SJSA1 (cell line): ENCODE results near the gene CLNK. TPM values are rescaled to one million over a fixed set of nuclear protein-coding genes. Genes with fewer than 3 reads are reported as not detected.
"Not testable (repeated sequence)": the region's sequence is repeated elsewhere in the genome, so short reads cannot be mapped to it uniquely, and the experiment has no call there.

Experiments
- DNase-seq, 2 experiments: peaks; one replicate each; pipeline ENCODE4 v3.0.0-alpha.2; 2015 to 2020; ENCODE audit warnings: low spot score in 2 of 2, low read depth in 1 of 2
- H3K27ac ChIP-seq: fragments of 250-450 bp; sonication (Bioruptor Pico); 2 replicates; pipeline ENCODE4 v1.5.1; 2020; ENCODE audit warnings: mild to moderate bottlenecking, moderate library complexity
- H3K27me3 ChIP-seq: fragments of 250-450 bp; sonication (Bioruptor Pico); replicated peaks from 2 replicates; pipeline ENCODE4 v1.5.1; 2020; ENCODE audit warnings: mild to moderate bottlenecking, moderate library complexity
- H3K36me3 ChIP-seq: fragments of 250-450 bp; sonication (Bioruptor Pico); 2 replicates; pipeline ENCODE4 v1.5.1; 2020; ENCODE audit warnings: mild to moderate bottlenecking
- H3K4me1 ChIP-seq: fragments of 250-450 bp; sonication (Bioruptor Pico); replicated peaks from 2 replicates; pipeline ENCODE4 v1.6.1; 2021; ENCODE audit warnings: mild to moderate bottlenecking
- H3K4me3 ChIP-seq: fragments of 250-450 bp; sonication (Bioruptor Pico); 2 replicates; pipeline ENCODE4 v1.5.1; 2020; ENCODE audit warnings: mild to moderate bottlenecking
- H3K9me3 ChIP-seq: fragments of 250-450 bp; sonication (Bioruptor Pico); replicated peaks from 2 replicates; pipeline ENCODE4 v1.5.1; 2020; ENCODE audit warnings: mild to moderate bottlenecking
- total RNA-seq: library from RNA; depleted of rRNA; stranded (reverse); fragments of >200 nt; shearing (Covaris generic); gene quantifications from 2 replicates; pipeline ENCODE4 v1.2.3, GENCODE V29; 2014

Gene CLNK
- total RNA-seq, 1 experiment from 2014 or later: not detected

DNA sequence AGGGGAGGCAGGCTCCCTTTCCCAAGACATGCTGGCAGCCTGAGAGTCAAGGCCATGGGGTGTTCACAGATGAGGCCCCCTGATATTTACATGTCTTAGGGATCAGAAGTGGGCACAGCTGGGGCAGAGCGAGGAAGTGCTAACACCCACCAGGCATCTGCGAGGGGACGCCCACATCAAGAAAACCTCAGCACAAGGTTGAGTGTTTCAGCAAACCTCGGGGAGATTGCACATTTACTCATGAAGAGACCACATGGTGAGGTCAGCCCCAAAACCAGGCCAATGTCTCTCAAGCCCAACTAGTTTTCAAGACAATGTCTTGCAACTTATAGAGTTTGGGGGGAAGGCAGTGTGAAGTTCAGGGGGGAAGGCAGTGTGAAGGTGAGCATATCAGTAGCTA, 55.2 kb downstream of the CLNK start:
- Histone ChIP-seq H3K27me3 (no peaks in the 10 kb centered on the region), H3K9me3 (no peaks in the 10 kb centered on the region), H3K4me3 (no peak overlapping the region)

DNA sequence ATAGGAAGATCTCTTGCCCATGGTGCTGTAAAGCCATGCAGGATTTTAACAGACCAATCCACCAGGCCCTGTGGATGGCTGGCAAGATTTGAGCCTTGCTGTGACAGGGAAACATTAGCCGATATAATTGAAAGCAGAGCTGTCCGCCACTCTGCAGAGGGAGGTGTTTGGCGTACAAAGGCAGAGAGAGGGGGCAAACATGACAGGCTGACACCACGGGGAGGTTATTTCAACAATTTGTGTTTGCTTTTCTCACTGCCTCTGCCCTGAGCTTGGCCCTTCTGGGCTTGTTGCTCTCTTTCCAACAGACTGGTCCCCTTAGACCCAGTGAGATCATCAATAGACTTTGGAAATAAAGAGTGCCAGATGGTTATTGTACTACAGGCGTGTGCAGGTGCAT, 59.4 kb downstream of the CLNK start:
- Histone ChIP-seq H3K4me1 (no peaks in the 10 kb centered on the region), H3K27ac (no peak overlapping the region), H3K36me3 (no peaks in the 10 kb centered on the region), H3K9me3 (no peaks in the 10 kb centered on the region), H3K4me3 (no peak overlapping the region), H3K27me3 (no peaks in the 10 kb centered on the region)
- no peak for DNase-seq

More for the DNA sequence above, 55.2 kb downstream of the CLNK start:
- Histone ChIP-seq H3K36me3 (no peaks in the 10 kb centered on the region), H3K27ac (no peak overlapping the region), H3K4me1 (no peaks in the 10 kb centered on the region)
- DNase-seq: no peak

DNA sequence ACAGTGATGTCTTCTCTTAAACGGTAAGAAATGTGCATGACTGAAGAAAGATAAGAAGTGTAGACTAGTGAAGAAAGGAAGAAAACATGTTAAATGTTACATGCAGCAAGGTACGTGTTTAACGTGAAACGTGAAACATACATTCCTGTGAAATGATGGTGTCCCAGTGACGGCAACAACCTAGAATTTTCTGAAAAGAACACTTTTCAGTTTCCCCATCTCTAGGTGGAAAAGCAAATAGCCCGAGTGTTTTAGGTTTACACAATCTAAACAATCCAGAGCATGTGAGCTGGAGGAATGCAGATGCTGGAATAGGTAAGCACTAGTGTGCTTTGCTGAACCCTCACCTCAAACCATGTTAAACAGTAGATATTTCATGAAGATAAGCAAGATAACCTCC, 60.7 kb downstream of the CLNK start:
- Histone ChIP-seq H3K36me3 (no peaks in the 10 kb centered on the region), H3K27me3 (no peaks in the 10 kb centered on the region), H3K4me1 (peaks cover 8% of the 10 kb centered on the region), H3K27ac (no peak overlapping the region), H3K4me3 (no peak overlapping the region), H3K9me3 (no peaks in the 10 kb centered on the region)
- no peak for DNase-seq

DNA sequence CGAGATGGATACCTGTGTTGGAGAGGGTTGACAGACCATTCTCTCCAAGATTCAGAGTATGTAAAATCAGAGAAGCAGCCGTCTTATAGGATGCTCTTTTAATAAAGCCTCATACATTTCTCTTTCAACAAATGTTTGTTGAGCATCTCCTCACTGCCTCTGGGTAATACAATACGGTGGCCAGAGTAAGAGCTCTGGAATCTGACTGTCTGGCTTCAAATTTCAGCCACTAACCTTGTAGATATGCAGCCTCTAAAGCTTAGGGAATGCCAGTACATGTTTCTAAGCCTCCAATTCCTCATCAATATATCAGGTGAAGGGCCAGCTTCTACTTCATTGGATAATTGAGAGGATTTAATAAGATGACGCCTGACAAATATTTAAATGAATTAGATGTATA, 61.3 kb downstream of the CLNK start:
- Histone ChIP-seq H3K36me3 (no peaks in the 10 kb centered on the region), H3K27me3 (no peaks in the 10 kb centered on the region), H3K4me1 (peaks cover 8% of the 10 kb centered on the region), H3K4me3 (no peak overlapping the region), H3K9me3 (no peaks in the 10 kb centered on the region), H3K27ac (no peak overlapping the region)
- no peak for DNase-seq

DNA sequence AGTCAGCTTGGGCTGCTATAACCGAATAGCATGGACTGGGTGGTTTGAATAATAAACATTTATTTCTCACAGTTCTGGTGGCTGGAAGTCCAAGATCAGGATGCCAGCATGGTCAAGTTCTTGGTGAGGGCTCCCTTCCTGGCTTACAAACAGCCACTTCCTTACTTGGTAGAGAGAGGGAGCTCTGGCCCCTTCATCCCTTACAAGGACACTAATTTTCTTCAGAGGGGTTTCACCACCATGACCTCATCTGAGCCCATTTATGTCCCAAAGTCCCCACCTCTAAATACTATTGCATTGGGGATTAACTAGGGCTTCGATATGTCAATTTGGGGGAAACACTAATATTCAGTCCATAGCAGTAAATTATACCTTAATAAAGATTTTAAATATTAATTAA, 61.8 kb downstream of the CLNK start:
- Histone ChIP-seq H3K36me3 (no peaks in the 10 kb centered on the region), H3K27me3 (no peaks in the 10 kb centered on the region), H3K4me1 (peaks cover 10% of the 10 kb centered on the region), H3K9me3 (no peaks in the 10 kb centered on the region), H3K4me3 (no peak overlapping the region), H3K27ac (no peak overlapping the region)
- DNase-seq: no peak

DNA sequence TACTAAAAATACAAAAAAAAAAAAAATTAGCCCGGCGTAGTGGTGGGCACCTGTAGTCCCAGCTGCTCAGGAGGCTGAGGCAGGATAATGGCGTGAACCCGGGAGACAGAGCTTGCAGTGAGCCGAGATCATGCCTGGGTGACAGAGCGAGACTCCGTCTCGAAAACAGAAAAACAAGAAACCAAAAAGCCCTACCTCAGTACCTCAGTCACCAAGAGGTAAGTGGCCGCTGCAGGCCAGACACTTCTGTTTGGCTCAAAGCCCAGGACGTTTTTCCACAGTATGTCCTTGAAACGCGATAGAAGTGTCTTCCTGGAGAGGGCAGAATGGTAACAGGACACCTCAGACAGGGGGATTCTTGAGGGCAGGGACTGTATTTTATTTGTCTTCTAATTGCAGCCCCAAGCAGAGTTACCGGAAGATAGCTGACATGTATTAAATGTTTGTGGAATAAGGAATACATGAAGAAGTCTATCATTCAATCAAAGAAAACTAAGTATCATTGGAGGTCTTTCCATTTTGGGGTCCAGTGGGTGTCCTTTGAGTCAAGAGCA, 63.6 kb downstream of the CLNK start:
- Histone ChIP-seq H3K36me3 (no peaks in the 10 kb centered on the region), H3K27me3 (no peaks in the 10 kb centered on the region), H3K4me3 (no peak overlapping the region), H3K9me3 (no peaks in the 10 kb centered on the region), H3K27ac (no peak overlapping the region), H3K4me1 (peaks cover 19% of the 10 kb centered on the region)
- DNase-seq: no peak

DNA sequence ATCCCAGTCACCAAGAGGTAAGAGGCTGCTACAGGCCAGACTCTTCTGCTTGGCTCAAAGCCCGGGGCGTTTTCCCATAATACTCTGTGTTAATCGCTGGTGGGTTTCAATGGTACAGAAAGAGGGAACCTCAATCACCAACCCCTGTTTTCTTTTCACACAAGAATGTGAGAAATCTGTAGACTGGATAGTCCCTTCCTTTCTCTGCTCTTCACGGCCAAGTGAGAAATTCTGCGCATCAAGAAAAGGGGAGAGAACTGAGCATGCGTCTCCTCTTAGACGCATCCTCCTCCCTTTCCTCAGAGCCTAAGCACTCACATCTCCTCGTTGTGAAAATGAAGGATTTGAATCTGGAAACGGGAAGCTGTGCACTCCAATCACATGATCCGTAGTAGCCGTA, 64.7 kb downstream of the CLNK start:
- no peak for DNase-seq
- Histone ChIP-seq H3K9me3 (no peaks in the 10 kb centered on the region), H3K4me1 (peaks cover 19% of the 10 kb centered on the region), H3K36me3 (no peaks in the 10 kb centered on the region), H3K4me3 (no peak overlapping the region), H3K27me3 (no peaks in the 10 kb centered on the region), H3K27ac (no peak overlapping the region)

DNA sequence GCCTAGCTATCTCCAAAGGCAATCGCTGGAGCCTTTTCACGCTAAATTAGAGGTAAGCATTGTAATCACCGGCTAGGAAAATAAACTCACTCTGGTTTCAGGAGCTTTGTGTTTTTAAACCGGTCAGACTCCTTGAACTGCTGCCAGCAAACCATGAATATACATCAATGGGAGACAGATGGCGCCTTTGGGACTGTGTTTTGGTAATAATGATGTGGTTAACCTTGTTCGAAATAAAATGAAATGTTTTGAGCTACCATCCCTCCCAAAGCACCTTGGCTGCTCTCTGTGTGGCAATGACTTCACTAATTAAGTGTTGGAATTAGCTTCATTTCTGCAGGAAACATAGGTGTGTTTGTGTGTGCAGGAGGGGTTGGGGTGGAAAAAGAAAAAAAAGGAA, 65.3 kb downstream of the CLNK start:
- Histone ChIP-seq H3K36me3 (no peaks in the 10 kb centered on the region), H3K27me3 (no peaks in the 10 kb centered on the region), H3K9me3 (no peaks in the 10 kb centered on the region), H3K4me3 (no peak overlapping the region), H3K4me1 (peaks cover 19% of the 10 kb centered on the region), H3K27ac (no peak overlapping the region)
- peak; percentile 31 to 43 for DNase-seq

DNA sequence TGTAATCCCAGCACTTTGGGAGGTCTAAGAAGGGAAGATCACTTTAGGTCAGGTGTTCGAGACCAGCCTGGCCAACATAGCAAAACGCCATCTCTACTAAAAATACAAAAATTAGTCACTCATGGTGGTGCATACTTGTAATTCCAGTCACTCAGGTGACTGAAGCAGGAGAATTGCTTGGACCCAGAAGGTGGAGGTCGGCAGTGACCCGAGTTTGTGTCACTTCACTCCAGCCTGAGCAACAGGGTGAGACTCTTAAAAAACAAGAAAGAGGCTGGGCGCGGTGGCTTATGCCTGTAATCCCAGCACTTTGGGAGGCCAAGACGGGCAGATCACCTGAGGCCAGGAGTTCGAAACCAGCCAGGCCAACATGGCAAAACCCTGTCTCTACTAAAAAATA, 69.6 kb downstream of the CLNK start:
- peaks cover 37% of the 10 kb centered on the region for H3K4me1 ChIP-seq
- H3K27ac ChIP-seq, H3K36me3 ChIP-seq, DNase-seq, H3K4me3 ChIP-seq, H3K9me3 ChIP-seq, H3K27me3 ChIP-seq: not testable (repeated sequence)

DNA sequence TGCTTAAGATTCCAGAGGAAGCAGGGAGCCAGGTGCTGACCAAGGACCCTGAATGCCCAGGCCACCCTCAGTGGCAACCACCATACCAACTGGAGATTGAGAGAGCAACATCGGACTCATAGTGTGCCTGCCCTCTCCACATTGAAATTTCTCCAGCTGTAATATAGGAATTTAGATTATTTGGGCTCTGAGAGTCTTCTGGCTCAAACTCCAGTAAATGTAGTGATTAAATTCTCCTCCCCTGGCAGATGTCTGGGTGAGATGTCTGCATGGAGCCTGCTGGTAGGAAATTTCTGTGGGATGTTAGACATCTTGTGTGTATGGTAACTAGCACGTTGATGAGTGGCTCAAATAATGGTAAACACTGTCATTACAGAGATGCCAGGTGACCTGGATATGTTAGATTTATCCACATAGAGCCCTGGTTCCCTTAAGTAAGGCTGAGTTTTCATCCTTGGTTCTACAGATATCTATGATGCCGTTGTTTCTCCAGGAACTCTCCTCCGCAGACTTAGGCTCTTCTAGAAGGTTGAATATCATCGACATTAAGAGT, 70.6 kb downstream of the CLNK start:
- H3K4me1 ChIP-seq: peaks cover 30% of the 10 kb centered on the region
- no peak overlapping the region for H3K27ac ChIP-seq
- H3K4me3 ChIP-seq: no peak overlapping the region
- no peaks in the 10 kb centered on the region for H3K36me3 ChIP-seq
- no peaks in the 10 kb centered on the region for H3K9me3 ChIP-seq
- H3K27me3 ChIP-seq: no peaks in the 10 kb centered on the region
- DNase-seq: no peak

DNA sequence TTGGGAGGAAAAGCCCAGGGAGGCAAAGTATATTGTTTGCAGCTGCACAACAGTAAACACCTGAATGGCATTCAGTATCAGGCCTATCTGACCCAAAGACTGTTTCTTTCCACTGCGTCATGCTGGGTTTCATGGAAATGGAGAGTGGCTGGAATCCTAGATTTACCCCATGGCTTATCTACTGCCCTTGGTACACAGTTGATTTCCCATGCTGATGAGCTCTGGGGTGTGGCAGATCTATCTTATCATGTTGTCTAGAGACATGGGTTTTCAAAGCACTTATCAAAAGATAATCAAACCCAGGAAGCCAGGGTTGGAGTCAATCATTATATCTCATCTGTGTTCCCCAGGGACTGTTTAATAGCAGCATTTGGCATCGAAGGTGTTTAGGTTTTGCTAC, 72.1 kb downstream of the CLNK start:
- H3K4me3 ChIP-seq: no peak overlapping the region
- H3K36me3 ChIP-seq: no peaks in the 10 kb centered on the region
- H3K9me3 ChIP-seq: no peaks in the 10 kb centered on the region
- no peaks in the 10 kb centered on the region for H3K27me3 ChIP-seq
- no peak for DNase-seq
- peak overlapping the region; percentile 79 for H3K27ac ChIP-seq
- H3K4me1 ChIP-seq: peaks cover 25% of the 10 kb centered on the region

DNA sequence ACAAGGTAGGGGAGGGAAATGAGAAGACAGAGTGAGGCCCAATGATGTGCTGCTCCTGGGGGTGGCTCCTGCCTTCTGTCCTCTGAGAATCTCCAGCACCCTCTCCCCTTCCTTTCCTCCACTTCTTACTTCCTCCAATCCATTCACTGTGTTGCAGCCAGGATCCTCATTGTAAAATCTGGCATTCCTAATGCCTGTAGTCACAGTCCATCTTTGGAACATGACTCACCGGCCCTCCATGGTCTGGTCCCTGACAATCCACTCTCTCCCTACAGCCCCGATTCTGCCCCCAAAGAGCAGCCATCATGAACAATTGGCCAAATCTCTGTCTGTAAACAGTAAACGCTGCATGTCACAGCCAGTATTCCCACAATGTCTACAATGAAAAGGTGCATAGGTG, 72.9 kb downstream of the CLNK start:
- H3K27ac ChIP-seq: peak overlapping the region; percentile 79
- no peaks in the 10 kb centered on the region for H3K27me3 ChIP-seq
- no peaks in the 10 kb centered on the region for H3K9me3 ChIP-seq
- peak; percentile 83 to 85 for DNase-seq
- H3K36me3 ChIP-seq: no peaks in the 10 kb centered on the region
- H3K4me3 ChIP-seq: no peak overlapping the region
- peaks cover 22% of the 10 kb centered on the region for H3K4me1 ChIP-seq

DNA sequence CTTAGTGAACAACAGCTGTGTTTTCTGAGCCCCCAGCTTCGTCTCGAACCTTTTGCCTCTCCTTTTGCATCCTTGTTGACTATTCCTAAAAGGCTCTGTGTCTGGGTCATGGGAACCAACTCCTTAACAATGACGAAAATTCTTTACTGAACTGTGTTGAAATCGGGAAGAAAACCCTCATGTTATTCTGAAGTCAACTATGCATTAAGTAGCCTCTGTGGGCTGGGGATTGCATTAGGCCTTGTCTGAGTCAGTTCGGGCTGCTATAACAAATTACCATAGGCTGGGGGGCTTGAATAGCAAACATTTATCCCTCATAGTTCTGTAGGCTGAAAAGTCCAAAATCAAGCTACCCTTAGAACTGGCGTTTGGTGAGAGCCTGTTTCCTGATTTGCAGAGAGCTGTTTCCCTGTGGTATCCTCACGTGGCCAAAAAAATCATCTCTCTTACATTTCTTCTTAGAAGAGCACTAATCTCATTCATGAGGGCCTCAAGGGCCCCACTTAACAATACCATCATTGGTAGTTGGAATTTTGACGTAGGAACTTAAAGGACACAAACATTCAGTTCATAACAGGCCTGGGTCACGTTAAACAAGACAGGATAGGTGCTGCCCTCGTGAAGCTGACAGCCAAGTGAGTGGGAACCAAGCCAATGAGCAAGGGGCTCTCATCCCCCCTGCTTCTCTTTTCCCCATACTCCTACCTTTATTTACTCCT, 75.9 kb downstream of the CLNK start:
- DNase-seq: no peak
- no peak overlapping the region for H3K27ac ChIP-seq
- H3K36me3 ChIP-seq: no peaks in the 10 kb centered on the region
- no peaks in the 10 kb centered on the region for H3K9me3 ChIP-seq
- no peaks in the 10 kb centered on the region for H3K27me3 ChIP-seq
- H3K4me1 ChIP-seq: peaks cover 34% of the 10 kb centered on the region
- H3K4me3 ChIP-seq: no peak overlapping the region

DNA sequence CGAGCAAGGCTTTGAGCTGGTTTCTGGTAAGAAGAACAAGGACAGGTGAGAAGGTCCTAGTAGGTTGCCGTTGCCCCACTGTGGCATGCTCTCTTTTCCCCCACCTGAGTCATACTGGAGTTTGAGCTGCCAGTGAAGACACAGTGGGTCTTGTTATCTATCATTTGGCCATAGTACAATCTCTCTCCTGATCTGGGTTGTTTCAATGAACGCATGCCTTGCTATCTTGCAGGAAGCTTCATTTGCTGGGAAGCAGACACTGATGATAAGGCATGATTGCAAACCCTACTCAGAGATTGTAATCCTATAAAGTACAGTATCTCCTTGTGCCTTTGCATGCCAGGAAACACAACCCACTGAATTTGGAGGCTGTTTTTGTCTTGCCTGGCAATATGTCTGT, 77.4 kb downstream of the CLNK start:
- Histone ChIP-seq H3K9me3 (no peaks in the 10 kb centered on the region), H3K4me3 (no peak overlapping the region), H3K36me3 (no peaks in the 10 kb centered on the region), H3K27me3 (no peaks in the 10 kb centered on the region), H3K27ac (no peak overlapping the region), H3K4me1 (peaks cover 31% of the 10 kb centered on the region)
- no peak for DNase-seq
